Effector CD4-positive, alpha-beta T cell (primary cell): Measurements from ENCODE around the gene CIAO3.
A peak's percentile ranks its signal among the peaks of the same experiment; 100 is the strongest.
"Not testable (repeated sequence)": the region's sequence is repeated elsewhere in the genome, so short reads cannot be mapped to it uniquely, and the experiment has no call there.

Experiments used
- DNase-seq: peaks from one replicate; pipeline ENCODE4 v3.0.0-alpha.2; 2020

The CIAO3 gene

GRCh38 chr16:759110-759910 lies 18.5 kb upstream of the CIAO3 start:
- DNase-seq, result no peak

GRCh38 chr16:756428-756827 lies 15.6 kb upstream of the CIAO3 start:
- no peak for DNase-seq

GRCh38 chr16:754656-755055 lies 13.9 kb upstream of the CIAO3 start:
- DNase-seq, result no peak

- not testable (repeated sequence) for DNase-seq
Observed at GRCh38 chr16:754121-754607, 13.4 kb upstream of the CIAO3 start.

GRCh38 chr16:752007-752312 lies 11.2 kb upstream of the CIAO3 start:
- no peak for DNase-seq

- DNase-seq, result no peak
Observed at GRCh38 chr16:751152-752006, 10.6 kb upstream of the CIAO3 start.

GRCh38 chr16:750485-750884 lies 9.7 kb upstream of the CIAO3 start:
- DNase-seq, result no peak

GRCh38 chr16:749010-749409 lies 8.2 kb upstream of the CIAO3 start:
- DNase-seq, result no peak

GRCh38 chr16:747978-748746 lies 7.4 kb upstream of the CIAO3 start:
- no peak for DNase-seq

GRCh38 chr16:746637-747036 lies 5.8 kb upstream of the CIAO3 start:
- no peak for DNase-seq

- no peak for DNase-seq
Observed at GRCh38 chr16:745739-746138, 4.9 kb upstream of the CIAO3 start.

- no peak for DNase-seq
Observed at GRCh38 chr16:743794-744500, 3.1 kb upstream of the CIAO3 start.

- DNase-seq, result not testable (repeated sequence)
Observed at GRCh38 chr16:742894-743293, 2.1 kb upstream of the CIAO3 start.

GRCh38 chr16:741986-742629 lies 1.3 kb upstream of the CIAO3 start:
- DNase-seq, result no peak

- DNase-seq, result no peak
Observed at GRCh38 chr16:740459-740763, 386 bp downstream of the CIAO3 start.

GRCh38 chr16:739560-740458 lies 988 bp downstream of the CIAO3 start:
- DNase-seq, result no peak

GRCh38 chr16:736936-737481 lies 3.8 kb downstream of the CIAO3 start:
- DNase-seq, result no peak

- no peak for DNase-seq
Observed at GRCh38 chr16:735982-736453, 4.8 kb downstream of the CIAO3 start.

- peak; percentile 1 for DNase-seq
Observed at GRCh38 chr16:734981-735881, 5.6 kb downstream of the CIAO3 start.
